ENCODE data around the gene KATNAL1.

The KATNAL1 gene

GRCh38 chr13:30332456-30333143 lies 25.2 kb upstream of the KATNAL1 start:
- DNase-seq, result no peak

- no peak for DNase-seq
These were observed 24.0 kb upstream of the KATNAL1 start for GRCh38 chr13:30331331-30331771.

GRCh38 chr13:30329009-30329585 lies 21.7 kb upstream of the KATNAL1 start:
- no peak for DNase-seq

- no peak for DNase-seq
These were observed 18.3 kb upstream of the KATNAL1 start for GRCh38 chr13:30325668-30326067.

- no peak for DNase-seq
These were observed 16.2 kb upstream of the KATNAL1 start for GRCh38 chr13:30323524-30323923.

- DNase-seq, result no peak
These were observed 15.1 kb upstream of the KATNAL1 start for GRCh38 chr13:30322428-30322827.

- no peak for DNase-seq
These were observed 13.9 kb upstream of the KATNAL1 start for GRCh38 chr13:30321256-30321655.

- no peak for DNase-seq
These were observed 12.3 kb upstream of the KATNAL1 start for GRCh38 chr13:30319655-30320054.

GRCh38 chr13:30319130-30319529 lies 11.8 kb upstream of the KATNAL1 start:
- DNase-seq, result no peak

- DNase-seq, result no peak
These were observed 10.7 kb upstream of the KATNAL1 start for GRCh38 chr13:30318026-30318425.

- DNase-seq, result no peak
These were observed 7.2 kb upstream of the KATNAL1 start for GRCh38 chr13:30314562-30314961.

- DNase-seq, result no peak
These were observed 6.7 kb upstream of the KATNAL1 start for GRCh38 chr13:30314069-30314468.

GRCh38 chr13:30313311-30313710 lies 6.0 kb upstream of the KATNAL1 start:
- no peak for DNase-seq

- no peak for DNase-seq
These were observed 5.6 kb upstream of the KATNAL1 start for GRCh38 chr13:30312904-30313303.

- no peak for DNase-seq
These were observed 1.2 kb upstream of the KATNAL1 start for GRCh38 chr13:30308548-30308947.

- DNase-seq, result no peak
These were observed 580 bp upstream of the KATNAL1 start for GRCh38 chr13:30307971-30308290.

- DNase-seq, result peak; percentile 91
These were observed 573 bp downstream of the KATNAL1 start for GRCh38 chr13:30306762-30307193.

- DNase-seq, result no peak
These were observed 1.8 kb downstream of the KATNAL1 start for GRCh38 chr13:30305456-30305970.

GRCh38 chr13:30303269-30303668 lies 4.1 kb downstream of the KATNAL1 start:
- DNase-seq, result no peak

GRCh38 chr13:30301827-30302226 lies 5.5 kb downstream of the KATNAL1 start:
- DNase-seq, result no peak

- DNase-seq, result no peak
These were observed 6.8 kb downstream of the KATNAL1 start for GRCh38 chr13:30300596-30300995.

- DNase-seq, result no peak
These were observed 7.6 kb downstream of the KATNAL1 start for GRCh38 chr13:30299786-30300185.

- DNase-seq, result no peak
These were observed 12.2 kb downstream of the KATNAL1 start for GRCh38 chr13:30295116-30295515.

- no peak for DNase-seq
These were observed 13.3 kb downstream of the KATNAL1 start for GRCh38 chr13:30294004-30294403.

- DNase-seq, result no peak
These were observed 15.0 kb downstream of the KATNAL1 start for GRCh38 chr13:30292325-30292724.
